Measurements from ENCODE around the gene CLIP2.

CLIP2 gene

GRCh38 chr7:74294191-74294998 lies 5.2 kb downstream of the CLIP2 start:
- Histone ChIP-seq H3K4me1 (ENCODE audit: insufficient read depth, low read length) (peaks cover 17% of the 10 kb centered on the region), H4K20me1 (ENCODE audit: insufficient read depth, low read length) (peaks cover 37% of the 10 kb centered on the region), H3K36me3 (ENCODE audit: insufficient read depth, low read length) (no peaks in the 10 kb centered on the region), H3K4me2 (ENCODE audit: insufficient read depth, low read length) (no peak overlapping the region), H3K27me3 (ENCODE audit: insufficient read depth, low read length, poor library complexity) (peaks cover 14% of the 10 kb centered on the region), H3K27ac (ENCODE audit: low read length) (no peak overlapping the region), H3K9ac (ENCODE audit: low read depth, low read length) (no peak overlapping the region), H3K4me3 (ENCODE audit: low read depth in 1 of 2, low read length in 2 of 2) (no peak overlapping the region), H2AFZ (ENCODE audit: low read depth, low read length) (no peak overlapping the region), H3K9me3 (ENCODE audit: insufficient read depth, low read length, severe bottlenecking) (no peaks in the 10 kb centered on the region), H3K79me2 (ENCODE audit: insufficient read depth, low read length) (peaks cover 13% of the 10 kb centered on the region)
- DNase-seq, result no peak
- TF ChIP-seq CTCF (IDR thresholded peaks at IDR 0.05; ENCODE audit: borderline replicate concordance, extremely low read depth, low read length, poor library complexity, severe bottlenecking) (no peak), EZH2 (IDR thresholded peaks at IDR 0.05; ENCODE audit: borderline replicate concordance, low read depth, low read length, severe bottlenecking) (no peak)
- no peak for ATAC-seq (ENCODE audit: insufficient read depth, low read depth)

GRCh38 chr7:74297516-74298233 lies 8.5 kb downstream of the CLIP2 start:
- Histone ChIP-seq H4K20me1 (ENCODE audit: insufficient read depth, low read length) (peaks cover 25% of the 10 kb centered on the region; the same call in 1 of the 2 replicates), H3K27ac (ENCODE audit: low read length) (no peak overlapping the region), H3K36me3 (ENCODE audit: insufficient read depth, low read length) (no peaks in the 10 kb centered on the region), H3K4me3 (ENCODE audit: low read depth in 1 of 2, low read length in 2 of 2) (no peak overlapping the region), H3K4me1 (ENCODE audit: insufficient read depth, low read length) (no peaks in the 10 kb centered on the region), H3K9me3 (ENCODE audit: insufficient read depth, low read length, severe bottlenecking) (no peaks in the 10 kb centered on the region), H3K4me2 (ENCODE audit: insufficient read depth, low read length) (no peak overlapping the region), H3K9ac (ENCODE audit: low read depth, low read length) (no peak overlapping the region), H3K27me3 (ENCODE audit: insufficient read depth, low read length, poor library complexity) (no peaks in the 10 kb centered on the region), H2AFZ (ENCODE audit: low read depth, low read length) (no peak overlapping the region), H3K79me2 (ENCODE audit: insufficient read depth, low read length) (peaks cover 9% of the 10 kb centered on the region; the same call in 1 of the 2 replicates)
- TF ChIP-seq EZH2 (IDR thresholded peaks at IDR 0.05; ENCODE audit: borderline replicate concordance, low read depth, low read length, severe bottlenecking), result no peak
- TF ChIP-seq CTCF (IDR thresholded peaks at IDR 0.05; ENCODE audit: borderline replicate concordance, extremely low read depth, low read length, poor library complexity, severe bottlenecking), result no peak
- DNase-seq (no peak), ATAC-seq (ENCODE audit: insufficient read depth, low read depth) (no peak)

- Histone ChIP-seq H3K27me3 (ENCODE audit: insufficient read depth, low read length, poor library complexity) (no peaks in the 10 kb centered on the region), H3K4me2 (ENCODE audit: insufficient read depth, low read length) (no peak overlapping the region), H3K4me3 (ENCODE audit: low read depth in 1 of 2, low read length in 2 of 2) (no peak overlapping the region), H3K9me3 (ENCODE audit: insufficient read depth, low read length, severe bottlenecking) (no peaks in the 10 kb centered on the region), H3K4me1 (ENCODE audit: insufficient read depth, low read length) (no peaks in the 10 kb centered on the region), H3K79me2 (ENCODE audit: insufficient read depth, low read length) (peaks cover 5% of the 10 kb centered on the region; the same call in 1 of the 2 replicates), H3K9ac (ENCODE audit: low read depth, low read length) (no peak overlapping the region), H4K20me1 (ENCODE audit: insufficient read depth, low read length) (peaks cover 19% of the 10 kb centered on the region), H2AFZ (ENCODE audit: low read depth, low read length) (no peak overlapping the region), H3K36me3 (ENCODE audit: insufficient read depth, low read length) (no peaks in the 10 kb centered on the region), H3K27ac (ENCODE audit: low read length) (no peak overlapping the region)
- DNase-seq (no peak), ATAC-seq (ENCODE audit: insufficient read depth, low read depth) (no peak)
- no peak for TF ChIP-seq EZH2 (IDR thresholded peaks at IDR 0.05; ENCODE audit: borderline replicate concordance, low read depth, low read length, severe bottlenecking)
- TF ChIP-seq CTCF (IDR thresholded peaks at IDR 0.05; ENCODE audit: borderline replicate concordance, extremely low read depth, low read length, poor library complexity, severe bottlenecking), result no peak
Observed at GRCh38 chr7:74299401-74299800, 10.2 kb downstream of the CLIP2 start.
